SU-DHL-6 (cell line): ENCODE measurements around the gene PTS.

Experiments used
- CTCF ChIP-seq: fragments of 200-600 bp; sonication (generic); IDR thresholded peaks from one replicate; pipeline ENCODE4 v1.5.1; 2017; ENCODE audit warnings: antibody characterized with exemption, mild to moderate bottlenecking, low read length, moderate library complexity; ENCODE audit not compliant: insufficient read depth, poor library complexity, severe bottlenecking
- EZH2phosphoT487 ChIP-seq: fragments of 200-600 bp; sonication (generic), shearing (Covaris generic); conservative IDR thresholded peaks from 2 replicates; pipeline ENCODE4 v1.6.1; 2018; ENCODE audit warnings: mild to moderate bottlenecking, antibody characterized with exemption, low read length, moderate library complexity, mixed read lengths

DNA sequence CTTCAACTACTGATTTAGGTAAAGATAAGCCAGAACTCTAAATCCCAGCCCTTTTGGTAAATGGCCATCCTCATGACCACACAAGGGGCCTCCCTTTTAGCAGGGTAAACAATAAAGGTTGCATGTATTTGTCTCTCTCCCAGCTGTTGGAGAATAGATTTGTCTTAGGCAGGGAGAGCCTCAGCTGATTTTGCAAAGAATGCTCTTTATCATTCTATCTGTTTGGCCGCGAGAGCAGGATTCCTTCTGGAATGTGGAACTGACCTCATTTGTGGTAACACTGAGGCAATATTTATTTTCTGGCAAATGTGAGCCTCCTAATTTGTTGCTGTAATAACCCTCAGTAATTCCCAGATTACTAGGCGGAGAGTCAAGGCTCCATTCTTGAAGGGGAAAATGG lies 15.3 kb downstream of the PTS start:
- TF ChIP-seq CTCF (no peak), EZH2phosphoT487 (no peak)
